GM18909 (cell line): ENCODE measurements around the gene ST8SIA1.

Source experiments
- ATAC-seq: cut with Tn5 transposase; IDR thresholded peaks from one replicate; pipeline ENCODE4 v1.9.1; 2021; ENCODE audit warnings: mild to moderate bottlenecking; ENCODE audit not compliant: unreplicated experiment, poor library complexity

The ST8SIA1 gene

DNA sequence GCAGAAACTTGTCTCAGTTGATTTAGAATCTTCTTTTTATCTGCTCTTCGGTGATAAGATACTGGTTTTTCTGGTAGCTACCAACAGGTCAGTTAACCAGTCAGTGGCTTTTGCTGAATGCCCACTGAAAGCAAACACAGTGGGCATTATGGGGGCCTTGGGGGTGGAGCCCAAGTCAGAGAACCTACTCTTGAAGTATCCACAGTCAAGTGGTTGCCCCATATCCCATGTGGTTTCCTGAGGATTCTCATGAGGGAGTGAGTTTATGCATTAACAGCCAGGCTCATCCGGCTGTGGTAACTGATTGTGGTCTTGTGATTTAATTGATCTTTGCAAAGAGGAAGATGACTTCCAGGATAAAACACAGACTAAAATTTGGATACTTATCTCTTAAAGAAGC, 83.7 kb downstream of the ST8SIA1 start:
- no peak for ATAC-seq

DNA sequence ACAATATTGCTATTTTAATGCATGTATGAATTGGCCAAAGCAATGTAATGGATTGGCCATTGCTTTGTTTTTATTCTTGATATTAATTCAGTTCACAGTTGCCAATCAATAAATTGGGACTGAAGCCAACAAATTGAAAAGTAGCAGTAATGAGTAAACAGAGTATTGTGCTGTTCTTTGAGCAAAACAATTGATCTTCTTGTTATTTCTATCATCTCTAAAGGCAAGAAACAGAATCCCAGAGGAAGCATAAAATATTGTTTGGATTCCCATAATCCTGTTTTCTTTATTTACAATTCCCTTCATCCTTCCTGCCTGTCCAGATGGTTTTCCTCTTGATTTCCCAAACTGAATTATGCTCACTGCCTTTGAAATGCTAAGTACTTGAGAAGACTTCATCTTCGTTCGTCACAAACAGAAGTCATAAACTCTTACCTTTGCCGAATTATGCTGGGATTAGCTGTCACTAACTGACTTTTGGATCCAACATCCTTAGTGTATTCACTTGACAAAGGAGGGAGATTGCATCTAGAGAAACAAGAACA, 85.9 kb downstream of the ST8SIA1 start:
- ATAC-seq: no peak

DNA sequence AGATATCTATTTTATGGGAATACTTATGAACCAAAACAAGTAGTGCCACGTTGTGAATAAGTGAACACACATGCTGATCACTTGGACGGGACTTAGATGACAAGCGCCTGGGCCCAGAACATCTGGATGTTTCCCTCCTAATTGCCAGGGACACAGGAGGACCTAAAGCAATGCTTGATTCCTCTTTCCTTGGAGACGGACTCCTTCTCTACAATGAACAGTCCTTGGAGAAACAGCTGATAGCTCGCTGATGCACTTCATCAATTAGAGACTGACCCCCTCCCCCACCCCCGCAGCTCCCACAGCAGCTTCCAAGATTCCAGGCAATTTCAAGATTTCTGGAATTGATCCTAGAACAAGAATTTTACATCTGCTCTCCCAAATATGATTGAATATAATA, 86.4 kb downstream of the ST8SIA1 start:
- no peak for ATAC-seq

DNA sequence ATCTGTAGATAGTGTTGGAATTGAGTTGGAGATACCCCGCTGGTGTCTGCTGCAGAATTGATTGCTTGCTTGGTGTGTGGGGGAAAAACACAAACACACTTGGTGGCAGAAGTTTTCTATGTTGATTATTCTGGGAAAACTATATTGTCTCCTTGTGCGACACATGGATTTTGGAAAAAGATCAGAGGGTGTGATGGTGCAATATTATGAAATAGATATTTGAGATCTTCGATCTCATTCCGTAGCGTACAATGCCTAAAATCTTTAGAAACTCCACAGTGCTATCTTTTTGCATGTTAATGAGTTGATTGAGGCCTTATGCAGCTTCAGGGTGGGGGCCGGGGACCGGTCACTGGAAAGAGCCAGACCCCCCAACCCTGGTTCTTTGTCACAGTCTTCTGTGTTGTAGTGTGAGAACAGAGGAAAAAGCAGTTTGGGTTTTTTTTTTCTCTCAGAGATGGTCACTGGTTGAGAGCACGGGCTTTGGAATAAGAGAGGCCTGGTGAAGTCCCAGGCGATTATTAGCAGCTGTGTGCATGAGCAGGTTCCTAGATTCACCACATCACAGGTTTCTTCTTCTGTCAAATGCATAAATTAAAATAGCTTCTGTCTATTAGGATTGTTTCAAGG, 88.2 kb downstream of the ST8SIA1 start:
- ATAC-seq: no peak

DNA sequence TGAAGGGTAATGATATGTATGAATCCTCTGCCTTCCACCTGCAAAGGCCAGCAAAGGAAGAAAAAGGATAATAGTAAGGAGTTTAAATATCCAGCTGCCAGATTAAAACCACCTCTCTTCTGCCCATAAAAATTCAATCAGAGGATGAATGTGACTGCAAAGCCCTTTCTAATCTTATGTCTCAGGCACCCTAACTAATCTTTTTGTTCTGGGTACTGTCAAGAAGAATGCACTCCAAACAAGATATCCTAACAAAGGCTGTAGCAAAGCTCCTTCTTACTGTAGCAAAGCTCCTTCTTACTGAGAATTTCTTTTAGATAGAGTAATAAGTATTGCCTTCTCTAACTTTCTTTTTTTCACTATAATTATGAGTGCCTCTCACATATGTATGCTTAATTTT, 91.8 kb downstream of the ST8SIA1 start:
- no peak for ATAC-seq

DNA sequence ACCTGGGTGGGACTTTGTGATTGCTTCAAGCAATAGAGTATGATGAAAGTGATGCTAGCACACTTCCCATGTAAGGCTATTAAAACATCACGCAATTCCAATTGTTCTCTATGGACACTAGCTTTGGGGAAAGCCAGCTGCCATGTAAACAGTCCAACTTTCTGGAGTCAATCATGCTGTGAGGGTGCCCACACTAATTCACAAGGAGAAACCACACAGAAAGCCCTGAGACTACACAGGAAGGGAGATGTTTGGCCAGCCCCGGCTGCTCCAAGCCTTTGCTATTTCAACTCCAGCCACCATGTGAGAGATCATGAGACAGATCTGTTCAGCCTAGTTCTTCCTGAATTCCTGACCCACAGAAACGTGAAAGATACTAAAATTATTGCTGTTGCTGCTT, 96.3 kb downstream of the ST8SIA1 start:
- ATAC-seq: no peak

DNA sequence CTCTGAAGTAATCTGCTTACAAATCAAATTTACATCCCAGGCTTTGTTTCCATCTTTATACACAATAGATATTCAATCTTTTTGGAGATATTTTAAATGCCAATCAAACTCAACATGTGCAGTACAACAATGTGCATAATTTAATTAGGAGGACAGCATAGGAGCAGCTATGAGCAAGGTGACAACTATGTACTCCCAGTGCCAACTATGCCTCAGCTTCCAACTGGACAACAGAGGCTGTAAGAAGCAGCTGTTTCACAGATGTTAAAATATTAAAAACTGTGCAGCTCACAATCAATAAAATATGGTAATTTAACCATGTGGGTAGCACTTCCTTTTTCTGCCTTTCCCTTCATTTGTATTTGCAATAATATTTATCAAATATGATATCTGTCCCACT, 99.9 kb downstream of the ST8SIA1 start:
- ATAC-seq: no peak

DNA sequence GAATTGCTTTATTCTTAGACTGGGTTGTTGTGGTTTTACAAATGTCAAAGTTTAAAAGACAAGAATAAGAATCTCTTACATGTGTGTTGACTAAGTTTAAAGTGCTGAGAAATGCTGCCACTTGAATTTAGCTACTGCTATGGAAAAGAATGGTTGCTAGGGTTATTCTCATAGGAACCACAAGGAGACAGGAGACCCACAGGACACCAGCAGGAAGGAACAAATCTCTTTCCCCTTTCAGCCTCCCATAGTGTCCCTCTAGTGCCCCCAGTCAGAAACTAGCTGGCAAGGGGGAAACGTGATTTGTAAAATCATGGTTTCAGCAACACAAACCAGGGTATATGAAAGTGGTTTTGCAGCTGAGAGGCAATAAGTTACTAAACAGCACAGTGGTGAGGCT, 102.7 kb downstream of the ST8SIA1 start:
- no peak for ATAC-seq

DNA sequence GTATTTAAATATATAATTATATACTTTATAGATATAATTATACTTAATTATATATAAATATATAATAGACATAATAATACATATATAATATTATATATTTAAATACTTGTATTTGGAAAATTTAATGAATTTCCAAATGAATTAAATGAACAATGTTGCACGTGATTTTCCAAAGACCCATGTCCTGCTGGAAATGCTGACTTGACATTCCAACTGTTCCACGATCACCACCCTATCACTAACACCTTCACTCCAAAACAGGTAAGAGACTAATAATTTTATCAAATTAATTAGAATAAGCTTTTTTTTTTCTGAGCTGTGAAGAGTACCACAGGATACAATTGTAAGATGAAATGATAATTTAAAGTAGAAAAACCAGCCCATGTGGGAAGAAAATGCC, 103.4 kb downstream of the ST8SIA1 start:
- no peak for ATAC-seq

DNA sequence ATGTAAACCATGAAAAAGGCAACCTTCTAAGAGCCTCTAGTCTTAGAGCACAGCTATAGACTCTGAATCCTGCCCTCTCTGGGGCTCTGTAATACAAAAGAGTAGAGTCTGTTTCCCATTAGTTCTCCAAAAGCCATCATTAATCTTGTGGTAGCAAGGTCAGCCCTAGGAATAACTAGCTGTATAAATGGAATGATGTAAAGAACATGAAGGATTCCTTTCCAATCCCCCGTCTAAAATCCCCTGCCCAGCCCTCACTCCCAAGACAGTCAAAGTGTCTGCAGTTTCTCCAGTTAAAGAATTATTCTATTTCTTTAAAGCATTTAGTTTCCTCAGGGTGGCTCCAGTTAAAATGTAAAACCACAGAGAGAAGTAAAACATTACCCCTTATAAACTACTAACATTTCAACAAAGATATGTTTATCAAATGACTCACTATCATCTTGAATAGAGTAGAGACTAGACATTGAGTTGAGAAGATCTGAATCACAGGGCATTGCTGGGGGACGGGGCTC, 104.2 kb downstream of the ST8SIA1 start:
- no peak for ATAC-seq

DNA sequence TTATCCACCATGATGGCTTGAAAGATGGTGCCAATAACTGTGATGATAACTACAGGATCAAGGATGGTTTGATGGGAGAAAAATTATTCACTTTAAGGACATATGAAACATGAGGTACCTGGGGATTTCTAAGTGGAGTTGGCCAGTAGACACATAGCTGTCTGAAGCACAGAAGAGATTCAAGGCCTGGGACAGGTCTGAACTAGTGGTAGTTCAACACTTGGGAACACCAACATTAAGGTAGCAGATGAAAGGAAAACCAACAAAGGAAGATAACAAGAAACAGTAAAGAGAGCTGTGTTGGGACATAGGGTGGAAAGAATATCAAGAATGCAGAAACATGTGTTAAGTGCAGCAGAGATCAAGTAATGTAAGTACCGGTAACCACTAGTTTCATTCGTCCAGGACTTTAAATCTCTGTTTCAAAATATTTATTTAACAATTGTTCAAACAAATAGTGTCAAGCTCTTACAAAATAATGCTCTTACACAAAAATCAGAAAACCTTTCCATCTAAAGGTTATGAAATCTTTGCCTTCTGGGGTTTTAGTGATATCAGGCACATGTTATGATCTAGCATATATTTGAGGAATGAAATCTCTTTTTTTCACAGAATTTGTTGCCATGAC, 104.7 kb downstream of the ST8SIA1 start:
- ATAC-seq: no peak

DNA sequence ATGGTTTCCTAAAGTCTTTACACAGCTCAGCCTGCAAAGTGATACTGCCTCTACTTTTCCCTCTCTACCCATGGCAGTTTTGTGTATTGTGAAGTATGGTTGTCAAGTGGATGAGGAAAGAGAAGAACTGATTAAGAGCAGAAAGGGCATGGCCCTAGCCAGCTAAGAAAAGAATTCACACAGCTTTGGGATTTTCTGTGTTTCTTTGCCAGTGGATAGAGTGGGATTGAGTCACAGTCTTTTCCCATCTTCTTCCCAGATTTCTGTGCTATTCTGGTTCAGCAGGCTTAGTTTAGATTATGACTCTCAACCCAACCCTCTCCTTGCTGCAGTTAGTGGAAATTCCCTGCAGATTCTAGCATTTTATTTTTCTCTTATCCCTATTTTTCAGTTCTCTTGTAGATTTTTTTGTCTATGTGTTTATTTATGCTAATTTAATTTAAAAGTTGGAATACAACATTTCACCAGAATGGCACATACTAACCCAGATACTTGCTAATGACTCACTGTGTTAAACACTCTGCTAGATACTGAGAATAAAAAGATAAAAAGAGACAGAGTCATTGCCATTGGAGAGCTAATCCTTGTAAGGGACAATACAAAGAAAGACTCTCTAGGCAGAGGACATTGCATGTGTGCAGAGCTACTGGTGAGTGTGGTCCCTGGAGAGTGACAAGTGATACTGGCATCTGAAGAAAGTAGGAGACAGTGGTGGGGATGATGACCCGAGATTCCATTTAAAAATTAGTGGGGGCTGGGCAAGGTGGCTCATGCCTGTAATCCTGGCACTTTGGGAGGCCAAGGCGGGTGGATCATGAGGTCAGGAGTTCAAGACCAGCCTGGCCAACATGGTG, 106.3 kb downstream of the ST8SIA1 start:
- no peak for ATAC-seq

DNA sequence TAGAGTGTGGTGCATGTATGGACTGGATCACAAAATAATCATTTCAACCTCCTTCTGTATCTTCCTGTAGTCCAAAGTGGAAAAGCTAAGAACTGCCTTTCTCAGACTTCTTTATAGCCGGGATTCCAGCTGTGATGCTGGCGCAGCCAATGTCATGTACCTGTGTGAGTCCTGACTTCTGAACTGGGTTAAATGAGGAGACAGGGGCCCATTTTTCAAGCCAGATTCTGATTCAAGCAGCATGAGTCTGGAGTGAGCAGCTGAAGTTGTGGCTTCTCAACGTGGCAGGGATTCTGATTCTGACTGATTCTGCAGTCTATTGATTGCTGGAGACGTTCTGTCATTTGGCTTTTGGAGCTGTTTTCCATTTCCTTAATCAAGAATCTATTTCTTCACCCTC, 111.2 kb downstream of the ST8SIA1 start:
- no peak for ATAC-seq

DNA sequence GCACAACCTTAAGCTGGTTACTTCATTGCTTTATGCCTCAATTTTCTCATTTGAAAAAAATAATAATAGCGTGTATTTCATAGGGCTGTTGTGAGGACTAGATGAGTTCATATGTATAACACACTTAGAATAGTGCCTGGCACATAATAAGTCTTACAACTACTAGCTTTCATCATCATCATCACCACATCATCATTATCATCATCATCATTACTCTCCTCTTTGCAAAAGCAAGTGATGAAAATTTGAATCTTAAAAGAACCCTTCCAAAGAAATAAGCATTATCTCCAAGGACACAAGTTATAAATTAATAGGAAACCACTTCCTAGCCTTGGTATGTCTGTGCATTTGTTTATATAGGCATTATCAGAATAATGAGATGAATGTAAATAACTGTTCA, 117.0 kb downstream of the ST8SIA1 start:
- no peak for ATAC-seq

DNA sequence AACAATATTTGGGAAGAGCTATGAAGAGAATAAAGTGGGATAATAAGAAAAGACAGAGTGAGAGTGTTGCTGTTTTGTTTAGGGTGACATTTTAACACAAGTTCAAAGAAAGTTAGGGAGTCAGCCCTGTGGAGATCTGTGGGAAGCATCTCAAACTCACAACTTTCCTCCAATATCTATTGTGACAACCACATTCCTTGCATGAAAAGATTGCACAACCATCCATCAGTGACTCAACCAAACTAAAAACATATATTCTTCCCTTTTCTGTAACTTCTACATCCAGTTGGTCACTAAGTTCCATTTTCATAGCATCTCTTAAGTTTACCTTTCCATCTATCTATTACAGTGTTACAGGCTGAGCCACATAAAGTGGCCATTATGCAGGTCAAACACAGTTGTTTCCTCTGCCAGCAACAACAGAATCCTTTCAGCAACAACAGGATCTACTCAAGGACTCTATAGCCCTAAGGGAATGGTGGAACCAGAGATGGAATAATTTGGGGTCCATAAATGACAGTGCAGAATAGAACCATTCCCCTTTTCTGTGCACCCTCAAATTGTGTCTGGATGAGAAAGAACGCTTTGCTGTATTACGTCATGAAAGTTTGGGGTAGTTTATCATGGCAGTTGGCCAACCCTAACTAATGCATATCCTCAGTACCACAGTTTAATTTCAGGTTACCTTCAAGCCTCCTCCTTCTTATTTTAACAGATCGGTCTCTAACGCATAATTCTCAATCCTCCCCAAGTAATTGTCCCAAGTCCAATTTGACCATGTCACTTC, 118.8 kb downstream of the ST8SIA1 start:
- no peak for ATAC-seq

DNA sequence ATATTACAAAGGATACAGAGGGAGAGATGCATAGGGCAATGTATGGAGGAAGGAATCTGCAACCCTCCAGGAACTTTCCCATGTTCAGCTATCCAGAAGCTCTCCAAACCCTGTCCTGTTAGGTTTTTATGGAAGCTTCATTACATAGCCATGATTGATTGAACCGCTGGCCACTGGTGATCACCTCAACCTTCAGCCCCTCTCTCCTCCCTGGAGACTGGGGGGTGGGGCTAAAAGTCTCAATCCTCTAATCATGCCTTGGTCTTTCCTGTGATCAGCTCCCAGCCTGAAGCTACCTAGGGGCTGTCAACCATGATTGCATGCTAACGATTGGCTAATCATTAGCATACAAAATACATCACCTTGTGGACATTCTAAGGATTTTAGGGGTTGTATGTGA, 123.4 kb downstream of the ST8SIA1 start:
- no peak for ATAC-seq

DNA sequence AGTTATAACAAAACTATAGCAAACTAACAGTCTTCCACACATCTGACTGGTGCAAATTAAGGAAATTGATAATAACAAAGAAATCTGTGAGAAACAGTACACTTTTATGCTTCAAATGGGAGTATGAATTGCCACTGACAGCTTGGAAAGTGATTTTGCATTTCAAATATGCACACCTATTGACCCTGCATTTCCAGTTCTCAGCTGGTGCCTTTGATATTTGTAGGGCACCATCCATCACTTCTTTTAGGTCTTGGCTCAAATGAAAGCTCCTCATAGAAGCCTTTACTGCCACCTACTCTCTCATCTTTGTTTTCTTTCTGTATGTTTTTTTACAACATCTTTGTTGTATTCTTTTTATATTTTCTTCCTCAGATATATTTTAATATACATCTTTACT, 125.1 kb downstream of the ST8SIA1 start:
- no peak for ATAC-seq

DNA sequence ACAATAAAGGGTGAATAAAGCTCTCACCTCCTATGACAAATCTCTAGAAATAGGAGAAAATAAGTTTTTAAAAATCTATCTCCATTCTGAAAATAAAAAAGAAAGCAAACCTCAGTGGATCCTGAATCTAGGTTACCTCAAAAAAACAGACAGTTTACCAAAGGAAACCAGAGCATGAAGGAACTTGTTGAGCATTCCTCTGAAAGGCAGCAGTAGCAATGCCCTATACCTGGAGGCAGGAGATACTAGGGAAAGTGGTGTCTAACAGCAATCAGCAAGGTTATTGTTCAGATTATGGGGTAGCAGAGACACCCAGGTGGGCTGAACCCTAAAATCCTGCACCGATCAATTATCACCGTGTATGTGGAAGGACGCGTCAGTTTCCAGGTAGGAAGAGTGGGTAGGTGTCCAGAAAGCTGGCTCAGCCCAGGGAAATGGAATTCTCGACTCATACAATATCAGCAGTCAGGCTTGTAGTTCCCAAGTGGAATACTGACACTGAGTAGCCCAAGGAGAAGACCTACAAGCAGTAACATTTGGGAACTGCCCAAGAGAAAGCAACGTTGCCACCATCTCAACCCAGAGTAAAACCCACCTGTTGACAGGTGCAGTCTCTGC, 128.3 kb downstream of the ST8SIA1 start:
- ATAC-seq: no peak

DNA sequence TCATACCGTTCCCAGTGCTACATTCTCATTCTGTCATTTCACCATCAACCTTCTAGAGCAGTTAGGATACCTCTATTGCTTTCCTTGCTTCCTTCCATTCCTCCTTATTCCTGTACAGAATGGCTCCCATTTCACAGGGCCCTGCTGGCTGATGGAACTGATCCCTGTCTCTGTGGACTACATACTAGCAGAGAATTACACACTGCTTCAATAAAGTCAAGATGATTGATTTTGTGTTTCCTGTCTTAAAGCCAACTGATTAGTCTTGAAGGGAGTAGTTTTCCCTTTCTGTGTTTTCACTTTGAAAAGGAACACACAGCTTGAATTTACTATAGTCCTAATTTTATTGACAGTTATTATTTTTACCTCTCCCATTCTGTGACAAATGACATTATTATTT, 130.1 kb downstream of the ST8SIA1 start:
- no peak for ATAC-seq

DNA sequence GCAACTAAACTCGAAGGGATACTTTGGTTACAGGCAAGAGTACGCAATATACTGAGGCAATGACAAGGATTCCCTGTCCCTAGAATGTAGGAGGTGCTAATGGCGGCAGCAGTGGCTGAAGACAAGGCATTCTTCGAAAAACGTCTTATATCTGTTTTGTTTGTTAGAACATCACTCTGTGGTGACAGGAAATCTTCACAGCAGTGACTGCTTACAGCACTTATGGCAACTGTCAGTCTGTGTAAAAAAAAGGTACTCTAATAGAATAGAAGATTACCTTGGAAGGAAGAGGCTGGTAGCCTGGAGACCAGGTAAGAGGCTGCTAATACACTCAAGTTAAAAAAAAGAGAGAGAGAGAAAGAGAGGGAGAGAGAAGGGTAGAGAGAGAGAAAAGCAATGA, 131.7 kb downstream of the ST8SIA1 start:
- ATAC-seq: no peak
